Frontal cortex (tissue), 4 donors: ENCODE measurements around the gene GYG2. TPM values are rescaled to one million over a fixed set of nuclear protein-coding genes. Genes with fewer than 3 reads are reported as not detected.
"Not testable (repeated sequence)": the region's sequence is repeated elsewhere in the genome, so short reads cannot be mapped to it uniquely, and the experiment has no call there.

Source experiments
- DNase-seq, 2 donors: peaks; one replicate each; pipeline ENCODE4 v3.0.0; 2012; ENCODE audit warnings: low spot score in 2 of 2
- FAIRE-seq: peaks from 2 replicates; lab custom pipeline; 2012; peaks lifted over from hg19 to GRCh38; lab: Jason Lieb, UNC
- total RNA-seq: library from RNA; depleted of rRNA; stranded (reverse); fragments of >200 nt; gene quantifications from one replicate; pipeline ENCODE4 v1.2.3, GENCODE V29; 2014
- donor health status: control.
- donor health status: control.
- donor health status: control.

GYG2 gene
- total RNA-seq, 1 donor from 2014 or later = 4.1 TPM

DNA sequence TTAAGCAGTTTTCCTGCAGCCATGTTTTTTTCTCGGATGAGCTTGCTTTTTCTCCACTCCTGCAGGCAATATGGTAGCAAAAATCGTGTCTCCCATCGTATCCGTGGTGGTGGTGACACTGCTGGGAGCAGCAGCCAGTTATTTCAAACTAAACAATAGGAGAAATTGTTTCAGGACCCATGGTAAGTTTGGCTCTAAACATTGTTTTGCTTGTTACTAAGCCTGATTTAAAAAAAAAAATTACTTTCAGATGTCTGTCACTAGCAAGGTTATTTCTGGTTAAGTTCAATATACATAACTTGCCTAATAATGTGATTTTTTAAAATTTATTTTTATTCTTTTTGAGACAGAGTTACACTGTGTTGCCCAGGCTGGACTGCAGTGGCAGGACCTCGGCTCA is 17.5 kb upstream of the GYG2 start:
- no peak for FAIRE-seq
- no peak for DNase-seq

DNA sequence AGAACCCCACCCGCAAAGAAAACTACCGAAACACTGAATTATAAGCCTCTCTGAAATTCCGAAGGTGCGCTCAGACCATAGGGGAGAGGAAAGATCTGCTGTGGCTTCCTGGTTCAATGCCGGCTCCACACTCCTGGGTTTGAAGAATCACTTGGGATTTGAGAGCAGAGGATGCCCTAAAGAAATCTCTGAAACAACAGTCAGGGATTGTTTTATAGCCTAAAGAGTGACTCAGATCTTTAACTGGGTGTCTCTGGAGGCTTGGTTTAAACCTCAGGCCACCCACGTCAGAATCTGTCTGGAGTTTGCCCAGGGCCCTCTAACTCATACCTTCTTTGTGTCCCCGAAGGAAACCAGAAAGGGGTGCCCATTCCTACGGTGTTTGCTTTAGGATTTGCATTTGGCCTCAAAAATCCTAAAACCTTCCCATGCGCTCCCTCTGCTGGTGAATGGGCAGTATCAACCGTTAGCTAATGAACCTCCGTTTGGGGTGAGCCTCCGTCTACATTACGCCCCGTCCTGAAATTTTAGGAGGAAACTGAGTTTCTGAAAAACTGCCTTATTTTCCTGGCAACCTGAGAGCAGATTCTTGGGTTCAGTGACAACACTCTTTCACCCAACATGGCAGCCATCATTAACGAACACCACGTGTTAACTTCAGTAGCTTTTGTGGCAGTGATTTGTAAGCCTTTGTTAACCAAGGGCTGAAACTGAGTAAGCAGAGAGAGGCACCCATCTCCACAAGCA is 16.4 kb upstream of the GYG2 start:
- FAIRE-seq, DNase-seq: not testable (repeated sequence)

DNA sequence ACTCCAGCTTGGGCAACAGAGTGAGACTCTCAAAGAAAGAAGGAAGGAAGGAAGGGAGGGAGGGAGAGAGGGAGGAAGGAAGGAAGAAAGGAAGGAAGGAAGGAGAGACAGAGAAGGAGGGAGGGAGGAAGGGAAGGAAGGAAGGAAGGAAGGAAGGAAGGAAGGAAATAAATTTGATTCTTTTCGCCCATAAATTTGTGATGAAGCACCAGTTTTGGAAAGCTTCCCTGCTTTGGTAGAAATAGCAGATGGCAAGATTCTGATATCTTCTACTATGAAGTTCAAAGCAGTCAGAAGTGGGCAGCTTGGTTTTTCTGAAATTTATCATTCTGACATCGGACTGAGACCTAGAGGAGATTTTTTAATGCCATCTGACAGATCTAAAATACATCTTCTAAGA is 11.7 kb upstream of the GYG2 start:
- FAIRE-seq (no peak), DNase-seq (no peak)

DNA sequence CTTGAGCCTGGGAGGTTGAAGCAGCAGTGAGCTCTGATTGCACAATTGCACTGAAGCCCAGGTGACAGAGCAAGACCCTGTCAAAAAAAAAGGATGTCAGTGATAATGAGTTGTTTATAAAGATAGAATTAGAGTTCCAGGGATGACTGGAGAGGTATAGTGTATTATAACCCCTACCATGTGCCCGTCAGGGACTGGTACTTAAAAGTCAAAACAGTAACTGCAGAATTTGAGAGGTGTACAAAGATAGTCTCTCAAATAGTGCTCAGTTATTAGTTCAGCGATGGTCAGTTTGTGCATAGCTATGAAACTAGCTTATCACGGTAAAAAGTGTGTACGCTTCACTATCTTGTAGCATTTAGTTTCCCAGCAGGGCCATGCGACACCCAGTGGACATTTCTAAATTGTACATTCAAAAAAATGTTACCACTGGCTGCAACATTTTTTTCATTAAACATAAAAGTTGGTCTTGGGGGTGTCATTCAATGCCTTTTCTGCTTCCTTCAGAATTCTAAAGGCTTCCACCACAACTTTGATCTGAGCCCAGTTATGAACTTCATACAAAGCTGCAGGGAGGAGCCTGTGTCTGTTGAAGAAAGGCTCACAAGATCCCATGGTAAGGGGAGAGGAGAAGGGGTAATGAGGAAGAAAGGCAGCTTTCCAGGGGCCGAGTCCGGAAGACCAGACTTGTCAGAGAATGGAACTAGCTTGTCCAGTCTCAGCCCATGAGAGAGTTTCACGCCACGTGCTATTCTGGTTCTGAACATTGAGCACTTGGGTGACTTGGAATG is 9.2 kb upstream of the GYG2 start:
- DNase-seq (no peak), FAIRE-seq (no peak)

DNA sequence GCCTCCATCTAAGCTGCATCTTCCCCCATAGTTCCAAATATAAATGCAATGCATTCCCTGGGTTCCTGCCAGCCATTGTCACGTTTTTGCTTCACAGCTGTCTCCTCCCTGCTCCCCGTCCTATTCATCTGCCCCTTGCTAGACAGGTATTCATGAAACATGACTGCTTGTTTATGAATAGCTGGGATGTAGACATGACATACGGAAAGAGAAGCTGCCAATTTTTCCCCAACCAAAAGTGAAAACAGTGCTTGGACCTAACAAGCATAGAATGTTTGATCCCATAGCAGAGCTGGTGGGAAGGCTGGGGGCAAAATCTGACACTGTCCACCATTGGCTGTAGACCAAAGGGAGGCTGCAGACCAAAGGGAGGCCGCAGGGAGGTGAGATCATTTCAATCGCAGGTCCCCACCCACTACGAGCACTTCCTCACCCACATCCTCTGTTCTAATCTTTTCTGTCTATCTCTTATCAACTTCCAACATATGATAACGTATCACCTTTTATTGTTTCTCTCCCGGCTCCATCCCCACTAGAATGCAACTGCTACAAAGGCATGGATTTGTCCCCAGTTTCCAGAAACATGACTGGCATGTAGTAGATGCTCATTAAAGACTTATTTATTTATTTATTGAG is 8.5 kb upstream of the GYG2 start:
- no peak for DNase-seq
- FAIRE-seq = no peak

DNA sequence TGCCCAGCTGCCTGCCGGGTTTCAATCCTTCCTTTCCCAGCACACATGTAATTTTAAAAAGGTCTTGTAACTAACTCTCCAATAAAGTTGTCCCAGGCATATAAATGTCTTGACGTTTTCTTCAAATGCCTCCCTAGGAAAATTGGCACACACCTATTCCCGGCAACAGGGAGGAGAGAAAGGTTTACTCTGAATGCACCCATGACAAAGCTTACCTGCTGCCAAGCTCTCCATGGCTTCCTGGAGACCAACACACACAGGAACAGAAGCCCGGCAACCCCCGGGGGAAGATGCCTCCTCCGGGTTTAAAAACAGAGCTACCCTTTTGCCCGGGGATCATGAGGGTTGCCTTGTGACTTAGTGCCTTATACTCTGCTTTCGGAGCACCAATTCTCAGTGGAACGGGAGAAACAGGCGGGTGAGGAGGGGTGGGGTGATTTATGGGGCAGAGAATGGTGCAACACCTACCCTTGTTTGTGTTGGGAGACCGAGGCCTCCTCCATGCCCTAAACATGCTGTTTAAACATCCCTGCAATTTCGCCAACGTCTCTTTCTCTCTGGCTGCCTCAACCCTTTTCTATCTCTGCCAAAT is 4.8 kb upstream of the GYG2 start:
- FAIRE-seq (no peak), DNase-seq (no peak)

DNA sequence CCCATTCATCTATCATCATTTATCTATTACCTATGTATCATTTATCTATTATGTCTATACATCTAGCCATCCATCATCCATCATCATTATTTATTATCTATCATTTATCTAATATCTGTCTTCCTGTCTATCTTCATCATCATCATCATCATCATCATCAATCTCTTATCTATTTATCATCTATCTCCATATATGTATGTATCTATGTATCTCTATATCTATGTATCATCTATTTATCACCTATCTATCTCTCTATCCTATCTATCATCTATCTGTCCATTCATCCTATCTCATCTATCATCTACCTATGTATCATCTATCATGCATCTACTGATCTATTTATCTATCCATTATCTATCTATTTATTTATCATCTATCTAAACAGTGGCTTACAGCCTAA is 3.8 kb upstream of the GYG2 start:
- DNase-seq = no peak

DNA sequence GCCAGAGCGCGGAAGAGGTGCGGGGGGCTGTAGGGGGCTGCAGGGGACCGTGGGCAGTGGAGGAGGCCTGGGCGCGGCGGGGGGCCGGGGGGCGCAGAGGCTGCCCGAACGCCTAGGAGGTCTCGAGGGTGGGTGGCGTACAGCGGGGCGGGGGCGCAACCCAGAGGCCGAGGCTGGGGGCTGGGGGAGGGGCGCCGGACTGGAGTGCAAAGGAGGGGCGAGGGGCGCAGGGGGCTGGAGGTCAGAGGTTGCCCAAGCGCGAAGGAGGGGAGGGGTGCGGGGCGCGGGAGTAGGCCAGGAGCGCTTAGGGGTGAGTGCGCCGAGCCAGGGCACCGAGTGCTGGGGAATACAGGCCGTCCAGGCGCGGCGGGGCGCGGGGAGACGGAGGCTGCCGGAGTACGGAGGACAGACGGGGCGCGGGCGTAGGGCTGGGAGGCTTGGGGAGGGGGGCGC is 255 bp downstream of the GYG2 start:
- no peak for DNase-seq
- FAIRE-seq = no peak

More for the DNA sequence above, 3.8 kb upstream of the GYG2 start:
- FAIRE-seq = no peak

DNA sequence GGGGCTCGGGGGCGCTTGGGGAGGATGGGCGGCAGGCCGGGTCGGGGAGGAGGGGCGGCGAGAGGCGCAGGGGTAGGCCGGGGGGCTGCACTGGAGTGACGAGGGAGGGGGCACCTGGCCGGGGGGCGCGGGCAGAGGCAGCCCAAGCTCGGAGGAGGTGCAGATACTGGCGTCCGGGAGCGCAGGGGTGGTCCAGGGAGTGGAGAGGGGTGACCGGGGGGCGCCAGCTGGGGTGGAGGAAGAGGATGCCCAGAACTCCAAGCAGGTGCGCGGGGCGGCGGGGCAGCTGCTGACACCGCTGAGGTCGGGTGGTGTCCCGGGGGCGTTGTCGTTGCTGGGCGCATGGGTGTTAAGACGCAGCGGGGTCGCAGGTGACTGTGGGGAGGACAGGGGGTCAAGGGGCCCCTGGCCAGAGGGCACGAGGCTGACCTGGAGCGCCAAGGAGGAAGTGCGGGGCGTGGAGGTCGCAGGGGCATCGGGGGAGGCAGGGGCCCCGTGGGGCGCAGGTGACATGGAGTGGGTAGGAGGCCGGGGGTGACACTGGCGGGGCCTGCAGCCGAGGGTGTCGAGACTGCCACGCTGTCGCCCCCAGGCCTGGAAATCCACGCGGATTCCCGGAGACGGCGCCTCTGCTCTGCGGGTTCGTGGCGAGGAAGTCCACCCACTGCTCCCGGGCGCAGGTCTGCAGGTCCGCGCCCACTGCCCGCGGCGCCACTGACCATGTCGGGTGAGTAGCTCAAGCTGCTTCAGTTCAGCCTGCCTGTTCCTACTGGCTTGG is 928 bp downstream of the GYG2 start:
- FAIRE-seq (no peak), DNase-seq (no peak)

DNA sequence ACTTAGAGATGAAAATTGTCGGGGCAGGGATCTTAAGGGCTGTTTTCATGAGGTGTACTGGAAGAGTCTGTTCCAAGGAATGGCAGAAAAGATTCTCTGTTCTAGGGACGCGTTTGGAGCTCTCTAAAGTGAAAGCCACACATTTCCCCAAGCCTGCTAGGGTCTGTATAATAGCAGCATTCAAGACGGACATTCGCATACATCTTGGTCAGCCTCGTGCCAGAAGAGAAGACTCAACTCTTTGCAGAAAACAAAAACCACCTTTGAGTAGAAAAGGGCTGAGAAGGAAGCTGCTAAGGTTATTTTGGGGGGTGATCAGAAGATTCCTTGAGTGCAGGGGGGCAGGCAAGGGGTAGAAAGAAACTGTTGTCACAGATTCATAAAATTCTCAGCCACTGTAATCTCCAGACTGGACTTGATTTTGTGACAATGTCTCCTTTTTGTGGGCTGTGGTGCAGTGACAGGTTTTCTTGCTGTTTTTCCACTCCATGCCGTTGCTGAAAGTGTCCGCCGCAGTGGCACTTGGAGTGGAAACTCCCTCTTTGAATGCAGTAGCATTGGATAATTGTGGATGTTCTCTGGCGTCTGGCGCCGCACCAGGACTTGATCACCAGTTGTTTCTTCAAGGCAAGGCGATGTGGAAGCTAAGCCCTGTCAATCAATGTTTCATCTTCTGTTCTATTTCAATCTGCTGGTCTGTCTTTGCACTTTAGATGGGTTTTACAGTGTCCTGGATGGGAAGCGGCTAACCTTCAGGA is 2.9 kb downstream of the GYG2 start:
- FAIRE-seq = no peak

DNA sequence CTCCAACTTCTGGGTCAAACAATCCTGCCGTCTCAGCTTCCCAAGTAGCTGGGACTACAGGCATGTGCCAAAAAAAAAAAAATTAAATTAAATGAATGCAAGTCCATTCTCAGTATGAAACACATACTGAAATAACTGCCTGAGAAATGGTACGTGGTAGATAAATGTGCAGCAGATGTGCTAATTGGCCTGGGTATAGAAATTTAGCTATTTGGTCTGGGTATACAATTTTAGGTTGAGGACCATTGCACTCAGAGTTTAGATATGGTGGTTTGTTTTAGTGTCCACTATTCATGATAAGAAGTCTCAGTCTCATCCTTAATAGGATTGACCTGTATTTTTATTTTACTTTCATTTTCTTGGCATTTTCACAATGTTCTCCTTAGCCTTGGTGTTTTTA is 9.2 kb downstream of the GYG2 start:
- DNase-seq = no peak
- no peak for FAIRE-seq

More for the DNA sequence above, 2.9 kb downstream of the GYG2 start:
- no peak for DNase-seq

DNA sequence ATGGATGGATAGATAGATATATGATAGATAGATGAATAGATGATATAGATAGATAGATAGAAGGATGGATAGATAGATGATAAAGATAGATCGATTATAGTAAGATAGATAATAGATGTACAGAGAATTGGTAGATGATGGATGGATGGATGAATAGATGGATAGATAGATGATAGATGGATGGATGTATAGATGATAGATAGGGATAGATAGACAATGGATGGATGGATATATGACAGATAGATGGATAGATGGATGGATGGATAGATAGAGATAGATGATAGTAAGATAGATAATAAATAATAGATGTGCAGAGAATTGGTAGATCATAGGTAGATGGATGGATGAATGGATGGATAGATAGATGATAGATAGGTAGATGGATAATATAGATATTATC is 12.2 kb downstream of the GYG2 start:
- DNase-seq = no peak
- FAIRE-seq = no peak

DNA sequence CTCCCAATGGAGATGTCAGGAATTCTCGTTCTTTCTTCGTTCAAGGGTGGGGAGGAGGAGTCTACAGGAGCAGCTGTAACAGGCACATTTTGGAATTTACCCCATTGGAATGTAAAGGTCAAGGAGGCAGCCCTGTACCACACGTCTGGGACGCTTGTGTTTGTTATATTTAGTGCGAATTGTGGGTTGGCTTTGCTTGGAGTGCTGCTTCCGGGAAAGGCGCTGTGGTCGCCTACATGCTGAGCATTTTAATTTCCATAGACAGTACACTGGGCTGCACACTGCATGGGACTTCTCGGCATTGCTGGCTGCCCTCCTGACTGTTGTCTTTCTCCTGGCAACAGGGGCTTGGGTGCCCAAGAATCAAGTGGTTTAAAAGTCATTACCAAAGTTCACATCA is 12.8 kb downstream of the GYG2 start:
- DNase-seq = no peak
- FAIRE-seq = no peak

DNA sequence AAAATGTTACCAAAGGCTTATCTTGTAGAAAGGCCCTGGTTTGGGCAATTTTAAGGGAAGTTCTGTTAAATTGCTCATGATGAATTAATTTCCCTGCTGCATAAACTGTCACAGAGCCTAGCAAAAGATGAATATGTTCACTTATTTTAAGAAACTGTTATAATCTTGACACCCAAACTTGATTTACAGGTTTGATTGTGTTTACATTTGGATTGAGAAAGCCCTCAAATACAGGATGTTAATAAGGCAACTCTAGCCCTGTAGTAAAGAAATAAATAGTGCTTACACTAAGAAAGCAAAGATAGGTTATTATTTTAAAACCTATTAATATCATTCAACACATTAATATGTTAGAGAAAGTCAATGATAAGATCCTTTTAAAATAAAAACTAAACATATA is 18.3 kb downstream of the GYG2 start:
- DNase-seq (no peak), FAIRE-seq (no peak)

DNA sequence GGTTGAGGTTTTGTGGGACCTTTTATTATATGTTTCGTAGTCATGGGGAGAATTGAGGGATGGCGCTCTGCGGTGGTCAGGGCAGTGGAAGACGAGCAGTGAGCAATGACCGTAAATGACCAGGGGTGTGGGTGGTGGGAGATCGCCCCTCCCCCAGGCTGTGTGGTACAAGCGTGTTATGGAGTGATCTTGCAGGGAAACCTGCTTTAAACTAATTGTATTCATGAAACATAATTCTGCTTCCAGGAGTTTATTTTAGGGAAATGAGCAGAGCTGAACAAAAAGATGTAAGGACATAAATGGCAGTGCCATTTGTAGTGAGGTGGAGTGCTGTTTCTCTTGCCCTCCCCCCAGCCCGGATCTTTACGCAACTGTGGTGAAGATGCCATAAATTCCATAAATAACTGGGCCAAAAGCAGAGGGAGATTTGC is 20.2 kb downstream of the GYG2 start:
- DNase-seq (no peak), FAIRE-seq (no peak)

DNA sequence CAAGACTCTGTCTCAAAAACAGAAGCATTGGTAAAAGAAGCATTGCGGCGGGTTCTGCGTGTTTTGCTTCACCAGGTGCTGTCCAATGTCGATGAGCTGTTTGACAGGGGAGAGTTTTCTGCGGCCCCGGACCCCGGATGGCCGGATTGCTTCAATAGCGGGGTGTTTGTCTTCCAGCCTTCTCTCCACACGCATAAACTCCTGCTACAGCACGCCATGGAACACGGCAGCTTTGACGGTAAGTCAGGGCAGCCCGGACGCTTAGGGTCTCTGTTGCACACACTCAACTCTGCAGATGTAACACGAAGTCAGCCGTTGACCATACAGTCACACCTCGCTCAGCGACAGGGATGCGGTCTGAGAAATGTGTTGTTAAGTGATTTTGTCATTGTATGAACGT is 26.2 kb downstream of the GYG2 start:
- DNase-seq (no peak), FAIRE-seq (no peak)

DNA sequence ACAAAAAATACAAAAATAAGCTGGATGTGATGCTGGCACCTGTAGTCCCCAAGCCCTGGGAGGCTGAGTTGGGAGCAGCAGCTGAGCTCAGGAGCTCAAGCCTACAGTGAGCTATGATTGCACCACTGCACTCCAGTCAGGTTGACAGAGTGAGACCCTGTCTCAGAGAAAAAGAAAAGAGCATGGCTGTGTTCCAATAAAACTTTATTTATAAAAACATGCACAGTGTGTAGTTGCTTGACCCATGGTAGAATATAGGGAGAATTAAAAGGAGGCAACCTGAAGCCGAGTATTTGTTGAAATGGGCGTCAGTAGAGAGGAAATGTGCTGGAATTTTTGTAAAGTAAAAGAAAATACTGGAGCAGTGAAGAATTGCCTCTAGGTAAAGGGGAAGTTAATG is 27.0 kb downstream of the GYG2 start:
- no peak for DNase-seq
- no peak for FAIRE-seq

DNA sequence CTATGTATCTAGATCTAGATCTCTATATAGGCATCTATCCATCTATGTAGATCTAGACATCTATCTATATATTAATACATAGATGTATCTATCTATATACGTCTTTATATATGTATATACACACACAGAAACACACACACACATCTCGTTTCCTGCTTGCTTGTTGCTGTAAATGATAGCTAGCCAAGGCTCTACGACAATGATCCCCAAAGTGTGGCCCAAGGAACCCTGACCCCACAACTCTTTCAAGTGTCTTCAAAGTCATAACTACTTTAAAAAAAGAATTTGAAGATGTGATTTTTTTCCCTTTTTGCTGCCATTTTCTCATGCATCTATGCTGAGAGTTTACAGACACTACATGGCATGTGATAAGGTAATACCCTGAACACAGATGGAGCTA is 28.8 kb downstream of the GYG2 start:
- DNase-seq = no peak
- FAIRE-seq = no peak

DNA sequence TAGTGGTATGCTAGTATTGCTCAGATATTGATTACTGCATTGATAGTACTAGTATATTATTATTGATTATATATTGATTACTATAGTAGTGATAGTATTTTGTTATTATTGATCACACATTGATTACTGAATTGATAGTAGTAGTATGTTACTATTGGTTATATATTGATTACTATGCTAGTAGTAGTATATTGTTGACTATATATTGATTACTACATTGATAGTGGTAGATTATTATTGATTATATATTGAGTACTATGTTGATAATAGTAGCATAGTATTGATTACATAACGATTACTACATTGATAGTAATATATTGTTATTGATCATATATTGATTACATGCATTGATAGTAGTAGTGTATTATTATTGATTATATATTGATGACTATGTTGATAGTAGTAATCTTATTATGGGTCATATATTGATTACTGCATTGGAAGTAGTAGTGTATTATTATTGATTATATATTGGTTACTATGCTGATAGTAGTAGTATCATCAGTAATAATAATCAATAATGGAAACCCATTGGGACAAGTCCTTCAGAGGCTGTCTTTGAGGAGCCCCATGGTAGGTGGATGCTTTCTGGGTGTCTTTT is 30.6 kb downstream of the GYG2 start:
- DNase-seq (no peak), FAIRE-seq (peak; percentile 40)
